WTC11 (cell line): Measurements from ENCODE around the gene CCDC51. TPM values are rescaled to one million over a fixed set of nuclear protein-coding genes. Genes with fewer than 3 reads are reported as not detected.

Experiments
- ATAC-seq: fragments of 200-7000 bp; cut with Tn5 transposase; 2 replicates; pipeline ENCODE4 v1.10.0; 2021; ENCODE audit warnings: mild to moderate bottlenecking, moderate library complexity
- CTCF ChIA-PET: fragments of 300-600 bp; sonication (Branson Sonifier 250); formaldehyde crosslinking; loops from one replicate; lab custom pipeline; 2021; ENCODE audit warnings: antibody characterized with exemption; lab: Charles Lee
- POLR2A ChIA-PET: fragments of 350-600 bp; sonication (Branson Sonifier 250); formaldehyde crosslinking; loops from one replicate; lab custom pipeline; 2021; ENCODE audit warnings: antibody characterized with exemption; lab: Charles Lee
- DNase-seq: peaks from one replicate; pipeline ENCODE4 v3.0.0; 2021; ENCODE audit warnings: low spot score
- H3K27ac Mint-ChIP-seq: 2 replicates; pipeline ENCODE4 v1.8.0; 2021; ENCODE audit warnings: mixed read lengths
- H3K27me3 Mint-ChIP-seq: 2 replicates; pipeline ENCODE4 v1.8.0; 2021; ENCODE audit warnings: low read depth, mild to moderate bottlenecking, moderate library complexity, mixed read lengths
- H3K36me3 Mint-ChIP-seq: 2 replicates; pipeline ENCODE4 v1.8.0; 2021; ENCODE audit warnings: mixed read lengths
- H3K4me1 Mint-ChIP-seq: 2 replicates; pipeline ENCODE4 v1.8.0; 2022; ENCODE audit warnings: mixed read lengths
- H3K4me3 Mint-ChIP-seq: 2 replicates; pipeline ENCODE4 v1.8.0; 2021; ENCODE audit warnings: mild to moderate bottlenecking, moderate library complexity, mixed read lengths
- H3K9me3 Mint-ChIP-seq: 2 replicates; pipeline ENCODE4 v1.8.0; 2021; ENCODE audit warnings: mixed read lengths
- AFF4 ChIP-seq: sonication (generic); formaldehyde crosslinking; IDR thresholded peaks from 2 replicates; pipeline ENCODE4 v1.8.1; 2023; ENCODE audit warnings: mild to moderate bottlenecking, missing genetic modification reagents, borderline replicate concordance
- ARID4B ChIP-seq: sonication (generic); formaldehyde crosslinking; IDR thresholded peaks from 2 replicates; pipeline ENCODE4 v1.8.0; 2023; ENCODE audit warnings: missing genetic modification reagents, mild to moderate bottlenecking, borderline replicate concordance
- CBFB ChIP-seq: sonication (generic); formaldehyde crosslinking; IDR thresholded peaks from 2 replicates; pipeline ENCODE4 v1.8.1; 2022; ENCODE audit warnings: mild to moderate bottlenecking, low read depth, missing genetic modification reagents
- CTCF ChIP-seq: fragments of 200-600 bp; IDR thresholded peaks from 2 replicates; pipeline ENCODE4 v1.8.0; 2022; ENCODE audit warnings: antibody characterized with exemption
- E2F1 ChIP-seq: sonication (generic); formaldehyde crosslinking; IDR thresholded peaks from 2 replicates; pipeline ENCODE4 v1.8.0; 2022; ENCODE audit warnings: mild to moderate bottlenecking, missing genetic modification reagents
- ESRRA ChIP-seq: sonication (generic); formaldehyde crosslinking; IDR thresholded peaks from 2 replicates; pipeline ENCODE4 v1.8.1; 2022; ENCODE audit warnings: mild to moderate bottlenecking, missing genetic modification reagents, borderline replicate concordance
- MYBL2 ChIP-seq: sonication (generic); formaldehyde crosslinking; IDR thresholded peaks from 2 replicates; pipeline ENCODE4 v1.8.1; 2023; ENCODE audit warnings: mild to moderate bottlenecking, moderate library complexity, missing genetic modification reagents
- NR1H2 ChIP-seq: sonication (generic); formaldehyde crosslinking; IDR thresholded peaks from 2 replicates; pipeline ENCODE4 v1.9.0; 2021; ENCODE audit warnings: mild to moderate bottlenecking, moderate library complexity, missing genetic modification reagents
- OVOL2 ChIP-seq: fragments of 250-450 bp; sonication (Bioruptor Pico); IDR thresholded peaks from 2 replicates; pipeline ENCODE4 v1.9.0; 2021; ENCODE audit warnings: mild to moderate bottlenecking, borderline replicate concordance
- TCF7 ChIP-seq: sonication (generic); formaldehyde crosslinking; IDR thresholded peaks from 2 replicates; pipeline ENCODE4 v1.8.0; 2022; ENCODE audit warnings: mild to moderate bottlenecking, low read depth, missing genetic modification reagents, moderate library complexity
- ZNF138 ChIP-seq: sonication (generic); formaldehyde crosslinking; conservative IDR thresholded peaks from 2 replicates; pipeline ENCODE4 v1.8.1; 2022; ENCODE audit warnings: mild to moderate bottlenecking, moderate library complexity, missing genetic modification reagents
- ZNF416 ChIP-seq: fragments of 250-450 bp; sonication (Bioruptor Pico); IDR thresholded peaks from 2 replicates; pipeline ENCODE4 v1.9.0; 2021; ENCODE audit warnings: mild to moderate bottlenecking, inconsistent platforms
- total RNA-seq: library from RNA; stranded (reverse); gene quantifications from 3 replicates; pipeline ENCODE4 v1.2.3, GENCODE V29; 2021

Gene CCDC51
- total RNA-seq, 1 experiment from 2014 or later = 25.1 TPM

GRCh38 chr3:48394391-48394790, 45.5 kb downstream of the CCDC51 start:
- H3K27me3 Mint-ChIP-seq = peaks cover 16% of the 10 kb centered on the region
- DNase-seq (no peak), ATAC-seq (no peak)
- H3K4me1 Mint-ChIP-seq = peaks cover 9% of the 10 kb centered on the region
- no peak overlapping the region for H3K4me3 Mint-ChIP-seq
- H3K9me3 Mint-ChIP-seq = no peaks in the 10 kb centered on the region
- no peaks in the 10 kb centered on the region for H3K36me3 Mint-ChIP-seq
- ChIA-PET POLR2A (no interaction called here), CTCF (interaction anchor here (2.1 to 2.8 kb wide), 2 partner anchors 42 to 200 kb away, joined by 7 to 10 read pairs; no protein-coding TSS in a partner anchor)
- no peak overlapping the region for H3K27ac Mint-ChIP-seq
- TF ChIP-seq CTCF (no peak), NR1H2 (no peak), ZNF138 (CRISPR knock-in tag) (no peak), TCF7 (CRISPR knock-in tag) (no peak), OVOL2 (CRISPR knock-in tag) (no peak), ZNF416 (CRISPR knock-in tag) (no peak), ARID4B (CRISPR knock-in tag) (no peak), AFF4 (CRISPR knock-in tag) (no peak), ESRRA (CRISPR knock-in tag) (no peak), E2F1 (CRISPR knock-in tag) (no peak)

- Mint-ChIP-seq H3K36me3 (no peaks in the 10 kb centered on the region), H3K4me3 (no peak overlapping the region), H3K4me1 (no peaks in the 10 kb centered on the region), H3K9me3 (no peaks in the 10 kb centered on the region), H3K27me3 (peaks cover 3% of the 10 kb centered on the region), H3K27ac (no peak overlapping the region)
- POLR2A ChIA-PET = no interaction called here
- CTCF ChIA-PET = interaction anchor here (0.6 to 1.8 kb wide), 3 partner anchors 12 to 195 kb away, joined by 3 to 12 read pairs (median 8); no protein-coding TSS in a partner anchor
- ATAC-seq (no peak), DNase-seq (no peak)
- TF ChIP-seq CBFB (CRISPR knock-in tag) (no peak), MYBL2 (CRISPR knock-in tag) (no peak), CTCF (no peak), ESRRA (CRISPR knock-in tag) (no peak)
These were observed 51.0 kb downstream of the CCDC51 start for GRCh38 chr3:48388966-48389365.
